NK-92 (cell line): ENCODE data around the gene FAM110C.

ENCODE experiments used
- DNase-seq: peaks from one replicate; lab custom pipeline; 2025; ENCODE audit not compliant: unreplicated experiment; lab: John Stamatoyannopoulos, UW

Gene FAM110C

DNA sequence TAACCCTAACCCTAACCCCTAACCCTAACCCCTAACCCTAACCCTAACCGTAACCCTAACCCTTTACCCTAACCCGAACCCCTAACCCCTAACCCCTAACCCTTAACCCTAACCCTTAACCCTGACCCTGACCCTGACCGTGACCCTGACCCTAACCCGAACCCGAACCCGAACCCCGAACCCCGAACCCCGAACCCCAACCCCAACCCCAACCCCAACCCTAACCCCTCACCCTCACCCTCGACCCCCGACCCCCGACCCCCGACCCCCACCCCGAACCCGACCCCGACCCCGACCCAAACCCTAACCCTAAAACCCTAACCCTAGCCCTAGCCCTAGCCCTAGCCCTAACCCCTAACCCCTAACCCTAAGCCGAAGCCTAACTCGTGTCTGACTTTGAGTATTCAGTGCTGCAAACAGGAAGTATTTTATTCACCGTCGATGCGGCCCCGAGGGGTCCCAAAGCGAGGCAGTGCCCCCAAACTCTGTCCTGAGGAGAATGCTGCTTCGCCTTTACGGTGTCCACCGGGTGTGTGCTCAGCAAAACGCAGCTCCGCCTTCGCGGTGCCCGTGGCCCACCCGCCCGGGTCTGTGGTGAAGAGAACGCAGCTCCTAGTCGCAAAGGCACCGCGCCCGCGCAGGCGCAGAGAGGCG lies 36.0 kb downstream of the FAM110C start:
- no peak for DNase-seq
